ENCODE measurements around the gene CRISPLD2.

Gene CRISPLD2

GRCh38 chr16:84842516-84843148 lies 22.8 kb downstream of the CRISPLD2 start:
- no peak for DNase-seq (ENCODE audit: low read depth in 2 of 2)
- no peak overlapping the region for H3K4me3 ChIP-seq (replicated peaks in 1 of 2; ENCODE audit: low read depth in 2 of 2, low read length in 2 of 2)
- no peak for TF ChIP-seq CTCF (IDR thresholded peaks at IDR 0.05; ENCODE audit: low read depth, low read length)

GRCh38 chr16:84843149-84844048 lies 23.6 kb downstream of the CRISPLD2 start:
- H3K4me3 ChIP-seq (replicated peaks in 1 of 2; ENCODE audit: low read depth in 2 of 2, low read length in 2 of 2): no peak overlapping the region
- no peak for DNase-seq (ENCODE audit: low read depth in 2 of 2)

GRCh38 chr16:84844049-84844350 lies 24.2 kb downstream of the CRISPLD2 start:
- no peak for TF ChIP-seq CTCF (IDR thresholded peaks at IDR 0.05; ENCODE audit: low read depth, low read length)
- no peak overlapping the region for H3K4me3 ChIP-seq (replicated peaks in 1 of 2; ENCODE audit: low read depth in 2 of 2, low read length in 2 of 2)
- no peak for DNase-seq (ENCODE audit: low read depth in 2 of 2)

More at GRCh38 chr16:84843149-84844048, 23.6 kb downstream of the CRISPLD2 start:
- TF ChIP-seq CTCF (IDR thresholded peaks at IDR 0.05; ENCODE audit: low read depth, low read length): no peak

GRCh38 chr16:84844559-84845495 lies 25.0 kb downstream of the CRISPLD2 start:
- H3K4me3 ChIP-seq (replicated peaks in 1 of 2; ENCODE audit: low read depth in 2 of 2, low read length in 2 of 2): no peak overlapping the region
- no peak for TF ChIP-seq CTCF (IDR thresholded peaks at IDR 0.05; ENCODE audit: low read depth, low read length)
- no peak for DNase-seq (ENCODE audit: low read depth in 2 of 2)

- no peak overlapping the region for H3K4me3 ChIP-seq (replicated peaks in 1 of 2; ENCODE audit: low read depth in 2 of 2, low read length in 2 of 2)
- no peak for DNase-seq (ENCODE audit: low read depth in 2 of 2)
Observed at GRCh38 chr16:84845496-84846002, 25.8 kb downstream of the CRISPLD2 start.

More at GRCh38 chr16:84845496-84846002, 25.8 kb downstream of the CRISPLD2 start:
- no peak for TF ChIP-seq CTCF (IDR thresholded peaks at IDR 0.05; ENCODE audit: low read depth, low read length)
